GM21576 (cell line): Measurements from ENCODE around the gene CACNA1D.
"Not testable (repeated sequence)": the region's sequence is repeated elsewhere in the genome, so short reads cannot be mapped to it uniquely, and the experiment has no call there.

Experiments used
- ATAC-seq: cut with Tn5 transposase; IDR thresholded peaks from one replicate; pipeline ENCODE4 v1.9.1; 2021; ENCODE audit warnings: mild to moderate bottlenecking, moderate library complexity; ENCODE audit not compliant: unreplicated experiment

Gene CACNA1D

GRCh38 chr3:53493963-53494791, at the start of gene CACNA1D:
TSS of gene CACNA1D (plus strand) at chr3:53494611. CDS start at chr3:53495167, 556 bp downstream.
- no peak for ATAC-seq

GRCh38 chr3:53457068-53457467, 37.3 kb upstream of the CACNA1D start:
- ATAC-seq, result no peak

GRCh38 chr3:53460326-53460725, 34.1 kb upstream of the CACNA1D start:
- no peak for ATAC-seq

- ATAC-seq, result no peak
Measured at GRCh38 chr3:53464424-53464823, 30.0 kb upstream of the CACNA1D start.

GRCh38 chr3:53469758-53470157, 24.7 kb upstream of the CACNA1D start:
- ATAC-seq, result not testable (repeated sequence)

GRCh38 chr3:53473422-53473821, 21.0 kb upstream of the CACNA1D start:
- no peak for ATAC-seq

GRCh38 chr3:53476372-53476771, 18.0 kb upstream of the CACNA1D start:
- ATAC-seq, result not testable (repeated sequence)

- ATAC-seq, result not testable (repeated sequence)
Measured at GRCh38 chr3:53477689-53478088, 16.7 kb upstream of the CACNA1D start.

GRCh38 chr3:53478166-53478830, 16.1 kb upstream of the CACNA1D start:
- no peak for ATAC-seq

- ATAC-seq, result no peak
Measured at GRCh38 chr3:53478921-53479664, 15.3 kb upstream of the CACNA1D start.

- ATAC-seq, result no peak
Measured at GRCh38 chr3:53482227-53482626, 12.2 kb upstream of the CACNA1D start.

GRCh38 chr3:53483821-53484220, 10.6 kb upstream of the CACNA1D start:
- ATAC-seq, result no peak

GRCh38 chr3:53484984-53485383, 9.4 kb upstream of the CACNA1D start:
- no peak for ATAC-seq

GRCh38 chr3:53485675-53486403, 8.6 kb upstream of the CACNA1D start:
- no peak for ATAC-seq

GRCh38 chr3:53486961-53487654, 7.3 kb upstream of the CACNA1D start:
- no peak for ATAC-seq

GRCh38 chr3:53489386-53489785, 5.0 kb upstream of the CACNA1D start:
- no peak for ATAC-seq

GRCh38 chr3:53489787-53490458, 4.5 kb upstream of the CACNA1D start:
- ATAC-seq, result no peak

- no peak for ATAC-seq
Measured at GRCh38 chr3:53490459-53490968, 3.9 kb upstream of the CACNA1D start.

- no peak for ATAC-seq
Measured at GRCh38 chr3:53491276-53491675, 3.1 kb upstream of the CACNA1D start.

- ATAC-seq, result no peak
Measured at GRCh38 chr3:53493595-53493962, 832 bp upstream of the CACNA1D start.
